Measurements from ENCODE around the gene METRNL.

METRNL gene

DNA sequence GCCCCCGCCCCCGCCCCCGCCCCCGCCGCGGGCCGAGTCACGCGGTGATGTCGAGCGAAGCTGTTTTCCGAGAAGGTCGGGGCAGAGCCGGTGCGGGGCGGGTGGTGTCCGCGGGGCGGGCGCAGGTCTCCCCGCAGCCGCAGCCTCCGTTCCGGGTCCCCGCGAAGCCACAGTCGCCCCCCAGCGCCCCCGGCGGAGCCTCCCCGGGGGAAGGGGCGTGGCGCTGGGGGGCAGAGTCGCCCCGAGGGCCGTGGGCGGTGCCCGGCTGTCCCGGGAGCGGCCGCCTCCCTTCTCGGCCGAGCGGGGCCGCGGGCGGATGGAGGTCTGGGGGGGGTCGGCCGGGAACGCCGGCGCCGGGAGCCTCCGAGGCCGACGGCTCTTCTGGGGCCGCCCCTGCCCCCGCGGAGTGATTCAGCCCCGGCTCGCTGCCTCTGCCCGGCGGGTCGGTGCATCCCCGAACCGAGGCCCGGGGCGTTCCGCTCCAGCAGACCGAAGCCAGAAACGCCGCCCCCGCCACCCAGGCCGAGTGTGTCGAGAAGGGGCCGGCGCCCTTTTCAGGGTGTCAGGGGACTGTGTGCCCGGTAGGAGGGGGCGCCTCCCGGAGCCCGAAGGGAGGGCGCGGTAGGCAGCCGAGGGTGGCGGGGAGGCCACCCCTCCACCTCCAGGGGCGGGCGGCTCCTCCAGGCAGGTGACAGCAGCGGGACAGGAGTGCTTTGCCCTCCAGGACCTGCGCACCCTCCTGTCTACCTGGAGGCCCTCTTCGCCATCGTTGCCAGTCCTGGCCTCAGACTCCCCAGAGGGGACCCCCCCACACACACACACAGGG is 1.7 kb downstream of the METRNL start:
- no peak for DNase-seq (ENCODE audit: low read depth)

DNA sequence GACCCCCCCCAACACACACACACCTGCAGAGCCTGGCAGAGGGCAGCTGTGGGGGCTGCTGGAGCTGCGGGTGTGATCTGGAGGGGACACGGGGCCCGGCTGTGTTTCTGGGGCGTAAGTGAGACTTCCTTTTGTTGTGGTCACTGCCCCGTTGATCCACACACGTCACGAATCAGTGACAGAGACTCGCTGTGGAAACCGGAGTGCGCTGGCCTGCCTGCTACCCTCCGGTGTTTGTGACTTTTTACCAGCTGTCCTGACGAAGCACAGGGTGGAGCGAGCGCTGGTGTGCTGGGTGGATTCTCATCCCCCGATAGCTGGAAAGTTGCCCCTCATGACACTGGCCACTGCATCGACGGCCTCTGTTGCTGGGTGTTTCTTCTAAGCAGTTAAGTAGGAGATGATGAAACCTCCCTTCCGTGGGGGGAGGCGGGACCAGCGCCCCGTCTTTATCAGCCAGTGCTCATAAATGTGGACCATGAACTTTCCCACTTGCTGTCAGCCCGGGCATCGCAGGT is 2.3 kb downstream of the METRNL start:
- peak; percentile 38 for DNase-seq (ENCODE audit: low read depth)

DNA sequence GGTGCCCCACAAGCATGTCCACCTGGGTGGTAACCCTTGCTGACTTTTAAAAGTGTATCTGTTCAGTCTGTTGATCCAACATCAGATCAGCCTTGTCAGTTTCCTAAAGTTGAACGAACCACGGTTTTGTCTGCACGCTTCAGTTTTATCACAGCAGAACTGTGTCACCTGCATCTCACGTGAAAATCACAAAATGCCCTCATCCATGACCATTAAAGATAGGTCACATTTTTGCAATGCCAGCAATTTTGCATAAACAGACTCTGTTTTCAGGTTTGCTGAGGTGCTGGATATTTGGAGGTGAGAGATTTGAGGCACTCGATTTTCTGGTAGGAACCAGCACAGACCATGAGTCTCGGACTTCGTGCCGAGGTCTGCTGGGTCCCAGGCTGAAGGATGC is 3.0 kb downstream of the METRNL start:
- no peak for DNase-seq (ENCODE audit: low read depth)

DNA sequence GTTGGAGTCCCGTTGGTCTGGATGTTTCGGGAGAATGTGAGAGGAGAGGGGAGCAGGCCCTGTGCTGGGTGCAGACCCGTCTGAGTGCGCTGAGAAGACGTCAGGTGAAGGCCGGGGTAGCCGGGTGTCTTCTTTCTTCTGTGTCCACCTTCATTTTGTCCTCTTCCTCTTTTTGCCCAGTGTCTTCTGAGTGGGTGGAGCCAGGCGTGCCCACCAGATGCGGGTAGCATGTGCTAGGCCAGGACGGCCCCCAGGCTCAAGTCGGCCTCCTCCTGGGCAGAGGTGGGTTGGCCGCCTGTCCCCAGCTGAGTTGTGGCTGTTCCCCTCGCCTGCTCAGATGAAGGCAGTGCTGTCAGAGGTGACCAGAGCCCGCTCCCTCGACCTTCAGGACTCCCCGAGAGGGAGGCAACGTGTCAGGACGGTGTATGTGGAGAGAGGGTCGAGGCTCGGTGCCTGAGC is 3.5 kb downstream of the METRNL start:
- no peak for DNase-seq (ENCODE audit: low read depth)

DNA sequence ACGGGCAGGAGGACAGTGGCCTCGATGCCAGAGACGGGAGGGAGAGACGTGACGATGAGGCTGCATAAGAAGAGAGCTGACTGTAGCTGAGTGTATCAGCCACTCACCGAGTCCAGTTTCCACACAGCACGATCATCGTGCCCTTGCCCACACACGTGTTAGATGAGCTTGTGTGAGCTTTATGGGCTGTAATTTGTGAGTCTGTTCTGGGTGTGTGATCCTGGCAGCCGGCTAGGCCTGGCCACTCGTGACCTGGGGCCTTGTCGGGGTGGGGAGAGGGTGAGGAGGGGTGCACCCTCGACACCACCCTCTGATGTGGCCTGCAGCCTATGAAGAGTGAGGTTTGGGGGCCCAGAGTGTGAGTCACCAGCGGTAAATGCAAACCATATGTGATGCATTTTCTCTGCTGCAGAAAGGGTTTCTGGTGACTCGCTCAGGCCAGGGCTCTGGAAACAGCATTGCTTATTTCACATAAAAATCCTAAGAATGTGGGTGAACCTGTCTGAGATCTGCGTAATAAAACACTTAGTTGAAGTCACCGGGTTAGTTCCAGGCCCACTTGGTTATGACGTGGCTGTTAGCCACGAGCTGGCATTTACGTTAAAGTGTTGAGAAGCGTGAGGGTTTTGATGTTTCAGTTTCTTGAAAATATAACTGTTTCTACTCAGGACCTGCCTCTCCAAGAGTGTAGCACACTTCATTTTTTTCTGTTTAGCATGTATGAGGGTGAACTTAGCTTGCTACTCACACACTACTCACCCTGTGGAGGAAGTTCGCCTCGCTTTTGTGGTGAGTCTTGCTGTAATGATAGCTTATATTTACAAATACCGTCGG is 4.2 kb downstream of the METRNL start:
- peak; percentile 94 for DNase-seq (ENCODE audit: low read depth)

DNA sequence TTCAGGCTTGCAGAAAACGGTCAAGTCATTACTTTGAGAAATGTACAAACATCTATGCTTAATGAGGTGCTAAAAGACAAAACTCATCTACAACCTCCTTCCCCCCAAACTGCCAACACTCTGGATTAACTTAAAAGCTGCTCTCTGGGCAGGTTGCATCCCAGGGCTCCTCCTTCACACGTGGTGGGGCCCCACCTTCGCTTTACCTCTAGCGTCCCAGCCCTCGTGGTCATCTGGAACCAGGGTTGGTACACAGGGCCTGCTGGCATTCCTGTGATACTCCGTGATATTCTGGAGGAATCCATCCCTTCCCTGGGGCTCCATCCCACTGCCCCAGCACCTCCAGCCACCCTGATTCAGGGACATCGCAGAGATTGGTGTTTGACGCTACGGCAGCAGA is 4.8 kb downstream of the METRNL start:
- no peak for DNase-seq (ENCODE audit: low read depth)

DNA sequence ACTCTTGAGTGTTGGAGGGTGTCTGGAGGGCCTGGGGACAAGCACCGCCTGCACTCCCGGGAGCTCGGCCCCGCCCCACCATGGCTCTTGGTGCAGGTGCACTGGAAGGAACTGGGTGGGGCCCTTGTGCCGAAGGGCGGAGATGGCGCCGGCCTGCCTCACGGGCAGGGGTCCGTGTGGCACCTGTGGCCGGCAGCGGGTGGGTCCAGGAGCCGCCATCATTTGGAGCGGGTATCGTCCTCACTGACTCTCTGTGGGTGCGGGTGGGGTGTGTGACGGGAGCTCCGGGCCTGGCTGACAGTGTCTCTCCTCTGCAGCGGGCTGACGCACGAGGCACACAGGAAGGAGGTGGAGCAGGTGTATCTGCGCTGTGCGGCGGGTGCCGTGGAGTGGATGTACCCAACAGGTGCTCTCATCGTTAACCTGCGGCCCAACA is 5.2 kb downstream of the METRNL start:
- no peak for DNase-seq (ENCODE audit: low read depth)

DNA sequence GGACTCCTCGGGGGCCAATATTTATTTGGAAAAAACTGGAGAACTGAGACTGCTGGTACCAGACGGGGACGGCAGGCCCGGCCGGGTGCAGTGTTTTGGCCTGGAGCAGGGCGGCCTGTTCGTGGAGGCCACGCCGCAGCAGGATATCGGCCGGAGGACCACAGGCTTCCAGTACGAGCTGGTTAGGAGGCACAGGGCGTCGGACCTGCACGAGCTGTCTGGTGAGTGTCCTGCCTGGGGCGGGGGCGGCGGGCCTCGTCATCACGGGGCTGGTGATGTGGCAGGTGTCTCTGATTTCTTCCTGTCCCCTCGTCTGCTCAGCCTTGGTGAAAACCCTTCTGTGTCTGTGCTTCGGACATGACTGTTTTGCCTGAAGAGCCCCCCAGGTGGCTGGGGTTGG is 5.7 kb downstream of the METRNL start:
- no peak for DNase-seq (ENCODE audit: low read depth)

DNA sequence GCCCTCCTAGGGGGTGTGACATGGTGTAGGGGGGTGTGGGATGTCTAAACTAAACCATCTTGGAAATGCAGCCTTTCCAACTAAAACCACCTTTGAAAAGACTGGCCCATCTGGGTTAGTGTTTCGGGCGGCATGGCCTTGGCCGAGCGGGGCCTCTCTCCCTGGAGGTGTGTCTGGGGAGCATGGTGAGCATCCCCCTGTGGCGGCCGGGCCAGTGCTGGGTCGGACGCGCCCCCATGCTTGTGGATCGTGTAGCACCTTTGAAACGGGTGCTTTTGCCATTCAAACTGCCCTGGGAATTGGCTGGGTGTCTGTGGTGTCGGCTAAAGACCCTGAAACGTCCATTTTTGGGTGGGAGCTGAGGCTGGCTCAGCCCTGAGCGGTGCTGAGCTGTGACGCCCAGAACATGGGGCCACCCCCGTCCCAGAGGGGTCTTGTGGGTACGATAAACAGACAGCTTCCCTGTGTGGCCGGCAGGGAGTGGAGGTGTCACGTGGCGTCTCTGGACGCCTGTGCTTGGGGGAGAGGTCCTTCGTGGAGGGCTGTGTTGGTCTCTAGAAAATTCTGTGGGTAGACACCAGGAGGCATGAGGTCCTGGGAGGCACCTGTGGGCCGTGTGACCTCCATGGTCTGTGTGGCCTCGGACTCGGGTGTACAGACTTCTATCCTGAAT is 6.3 kb downstream of the METRNL start:
- no peak for DNase-seq (ENCODE audit: low read depth)

DNA sequence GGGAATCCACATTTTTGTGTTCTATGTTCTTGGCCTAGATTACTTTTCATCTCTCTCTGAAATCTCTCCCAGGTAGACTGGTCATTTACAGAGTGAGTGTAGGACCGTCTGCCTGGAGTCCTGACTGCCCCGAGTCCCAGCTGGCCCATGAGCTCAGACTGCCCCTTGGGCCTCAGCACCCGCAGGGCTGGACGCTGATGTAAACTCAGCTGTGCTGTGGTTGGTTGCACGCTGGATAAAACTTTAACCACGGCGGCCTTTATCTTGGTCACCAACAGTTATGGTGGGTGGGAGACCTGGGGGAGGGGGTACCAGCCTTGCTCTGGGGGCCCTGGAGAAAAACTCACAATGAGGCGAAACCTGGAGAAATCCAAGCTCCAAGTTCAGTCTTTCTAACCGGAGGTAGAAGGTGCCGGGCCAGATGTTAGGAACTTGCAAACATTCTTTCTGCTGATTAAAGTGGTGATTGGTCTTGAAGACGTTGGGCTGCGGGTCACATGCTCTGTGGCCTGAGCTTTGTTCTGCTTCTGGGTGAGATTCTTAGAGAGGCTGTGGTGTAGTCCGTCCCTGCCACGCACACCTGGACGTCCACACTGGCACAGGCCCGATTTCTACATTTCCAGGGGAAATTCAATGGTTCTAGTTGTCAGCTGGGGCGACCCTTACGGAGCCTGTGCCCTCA is 6.9 kb downstream of the METRNL start:
- DNase-seq (ENCODE audit: low read depth) = no peak

DNA sequence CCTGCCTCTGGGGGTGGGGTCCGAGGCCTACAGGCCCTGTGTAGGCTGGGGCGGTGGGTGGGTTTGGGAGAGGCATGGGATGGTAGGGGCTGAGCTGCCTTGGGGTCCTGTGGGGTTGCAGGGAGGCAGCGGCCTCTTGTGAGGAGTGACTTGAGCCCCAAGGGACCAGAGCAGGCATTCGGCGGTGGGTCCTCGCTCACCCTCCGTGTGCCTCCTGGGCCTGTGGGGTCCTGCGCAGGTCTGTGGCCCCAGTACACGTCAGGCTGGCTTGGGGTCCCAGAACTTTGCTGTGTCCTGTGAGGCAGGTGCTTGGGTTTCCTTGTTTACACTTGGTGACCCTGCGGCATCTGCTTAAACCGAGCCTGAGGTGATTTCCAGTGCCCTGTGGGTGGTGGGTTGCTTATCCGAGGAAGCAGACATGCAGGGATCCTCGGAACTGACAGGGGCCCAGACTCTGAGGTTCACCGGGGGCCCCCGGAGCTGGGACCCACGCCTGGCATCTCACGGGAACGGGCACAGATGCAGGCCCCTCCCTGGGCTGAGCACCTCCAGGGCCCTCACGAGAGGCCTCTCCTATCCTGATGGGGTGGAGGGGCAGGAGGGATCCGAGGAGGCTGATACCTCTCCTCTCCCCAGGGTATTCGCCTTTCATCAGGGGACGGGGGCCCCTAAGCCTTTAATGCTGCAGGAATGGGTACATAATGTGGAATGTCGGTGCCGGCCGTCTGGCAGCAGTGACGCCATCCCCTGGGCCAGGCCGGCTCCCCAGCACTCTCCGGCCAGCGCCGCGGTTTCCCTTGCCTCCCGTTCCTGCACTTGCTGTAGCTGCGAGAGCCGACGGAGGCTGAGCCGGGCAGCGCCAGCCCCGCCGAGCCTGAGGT is 7.7 kb downstream of the METRNL start:
- DNase-seq (ENCODE audit: low read depth) = no peak

DNA sequence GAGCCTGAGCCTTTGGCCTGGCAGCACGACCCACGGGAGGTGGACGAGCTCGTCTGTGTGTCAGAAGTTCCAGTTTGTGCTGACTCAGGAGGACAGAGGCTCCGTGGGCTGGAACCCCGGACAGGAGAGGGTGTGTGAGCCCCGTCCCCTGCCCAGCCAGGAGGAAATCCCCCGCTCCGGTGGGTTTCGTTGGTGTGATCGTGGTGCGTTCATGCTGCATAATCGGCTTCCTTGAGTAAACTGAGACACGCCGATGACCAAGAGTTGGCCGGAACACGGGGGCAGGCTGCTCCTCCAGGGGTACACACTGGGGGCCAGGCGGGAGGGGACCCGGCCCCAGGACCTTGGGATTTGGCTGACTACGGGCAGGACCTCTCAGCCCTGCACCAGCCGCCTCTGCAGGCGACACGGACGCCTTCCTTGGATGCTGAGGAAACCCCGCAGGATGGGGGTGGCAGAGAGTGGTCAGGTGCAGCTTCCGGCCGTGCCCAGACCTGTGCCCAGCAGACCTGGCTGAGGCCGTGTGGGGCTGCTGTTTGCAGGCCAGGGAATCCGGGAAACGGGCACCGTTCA is 8.5 kb downstream of the METRNL start:
- DNase-seq (ENCODE audit: low read depth) = no peak

DNA sequence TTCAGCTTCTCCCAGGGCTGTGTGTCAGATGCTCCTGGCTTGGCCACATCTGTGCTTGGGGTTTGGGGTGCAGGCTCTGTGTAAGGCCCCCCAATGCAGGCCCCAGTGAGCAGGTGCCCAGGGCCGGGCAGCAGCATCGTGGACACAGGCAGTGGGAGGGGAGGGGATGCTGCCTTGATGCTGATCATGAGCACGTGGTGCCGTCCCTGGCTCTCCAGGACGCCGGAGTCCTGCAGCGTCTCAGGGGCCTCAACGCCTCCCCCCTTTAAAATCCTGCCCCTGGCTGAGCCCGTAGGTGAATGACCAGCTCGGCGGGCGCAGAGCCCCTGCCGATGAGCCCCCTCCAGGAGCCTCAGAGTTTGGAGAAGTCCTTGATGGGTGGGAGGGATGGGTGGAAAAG is 9.0 kb downstream of the METRNL start:
- no peak for DNase-seq (ENCODE audit: low read depth)

DNA sequence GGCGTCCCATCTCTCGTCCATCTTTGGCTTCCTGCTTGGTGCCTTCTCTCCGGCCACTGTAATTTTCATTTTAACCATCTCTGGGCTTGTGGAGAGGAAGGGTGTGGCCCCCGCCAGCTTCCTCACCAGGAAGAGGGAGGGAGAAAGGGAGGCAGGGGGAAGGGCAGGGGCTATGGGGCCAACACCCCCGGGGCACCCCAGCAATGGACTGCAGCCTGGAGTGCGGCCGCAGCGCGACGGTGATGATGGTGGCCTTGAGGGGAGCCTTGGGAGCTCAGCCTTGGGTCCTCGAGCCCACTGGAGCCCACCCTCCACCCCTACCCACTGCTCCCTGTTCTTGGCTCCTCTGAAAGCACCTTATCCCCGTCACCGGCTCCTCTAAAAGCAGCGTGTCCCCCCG is 9.5 kb downstream of the METRNL start:
- no peak for DNase-seq (ENCODE audit: low read depth)

DNA sequence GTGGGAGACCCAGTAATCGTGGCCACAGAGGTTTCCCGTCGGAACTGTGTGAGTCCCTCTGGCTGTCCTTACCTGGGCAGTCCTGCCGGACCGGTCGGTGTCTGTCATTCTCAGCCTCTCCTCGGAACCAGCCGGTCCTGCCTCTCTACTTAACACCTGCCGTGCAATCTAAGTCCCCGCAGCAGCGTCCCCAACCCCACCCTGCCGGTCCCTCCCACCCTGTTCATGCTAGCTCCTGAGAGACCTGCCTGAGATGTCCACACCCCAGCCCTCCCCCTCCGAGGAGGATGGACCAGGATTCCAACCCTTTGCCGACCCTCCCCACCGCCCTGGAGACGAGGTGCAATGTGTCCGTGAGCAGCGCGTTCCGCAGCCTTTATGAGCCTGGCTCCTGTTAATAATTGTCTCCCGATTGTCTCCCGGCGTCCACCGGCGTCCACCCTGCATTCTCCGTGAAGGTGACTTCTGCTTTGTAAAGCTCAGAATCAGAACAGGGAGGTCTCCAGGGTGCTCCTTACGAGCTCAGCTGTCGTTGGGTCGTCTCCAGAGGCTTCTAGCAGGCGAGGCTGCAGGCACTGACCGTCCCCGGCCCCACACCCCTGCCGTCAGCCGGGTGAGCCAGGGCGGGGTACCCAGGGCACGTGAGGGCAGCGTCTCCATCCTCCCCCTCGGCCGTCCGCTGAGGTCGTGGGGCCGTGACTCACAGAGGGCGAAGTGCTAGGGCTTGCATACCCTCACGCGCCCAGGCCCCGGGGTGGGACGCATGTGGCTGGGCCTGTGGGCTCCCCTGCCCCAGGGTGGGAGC is 10.1 kb downstream of the METRNL start:
- DNase-seq (ENCODE audit: low read depth) = no peak

DNA sequence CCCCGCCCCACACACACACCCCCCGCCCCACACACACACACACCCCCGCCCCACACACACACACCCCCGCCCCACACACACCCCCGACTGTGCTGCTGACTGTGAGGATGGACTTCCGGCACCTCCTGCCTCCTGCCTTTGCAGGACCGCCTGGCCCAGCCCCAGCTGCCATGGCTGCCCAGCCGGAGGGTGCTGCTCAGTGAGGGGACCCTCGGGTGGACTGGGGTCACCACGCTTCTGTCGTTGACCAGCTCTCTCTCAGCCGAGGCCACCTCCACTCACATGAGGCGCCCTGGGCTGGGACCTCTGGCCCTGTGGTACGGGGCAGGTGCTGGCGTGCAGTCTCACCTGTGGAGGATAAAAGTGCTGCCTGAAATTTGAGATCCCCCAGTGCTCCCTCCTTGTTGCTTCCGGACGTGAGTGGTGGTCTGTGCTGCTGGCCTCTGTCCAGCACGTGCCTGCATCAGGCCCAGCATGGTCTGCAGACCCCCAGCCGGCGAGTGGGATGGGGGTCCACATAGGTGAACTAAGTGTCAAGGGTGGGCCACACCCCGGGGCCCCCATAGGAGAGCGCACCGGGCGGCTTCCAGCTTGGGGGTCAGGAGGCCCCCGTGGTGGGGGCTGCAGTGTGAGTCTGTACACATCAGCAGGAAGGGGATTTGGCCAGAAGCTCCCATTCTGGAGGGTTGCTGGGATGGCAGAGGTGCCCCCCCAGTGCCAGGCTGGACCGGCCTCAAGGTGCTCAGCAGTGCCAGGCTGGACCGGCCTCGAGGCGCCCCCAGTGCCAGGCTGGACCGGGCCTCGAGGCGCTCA is 11.2 kb downstream of the METRNL start:
- DNase-seq (ENCODE audit: low read depth) = no peak

DNA sequence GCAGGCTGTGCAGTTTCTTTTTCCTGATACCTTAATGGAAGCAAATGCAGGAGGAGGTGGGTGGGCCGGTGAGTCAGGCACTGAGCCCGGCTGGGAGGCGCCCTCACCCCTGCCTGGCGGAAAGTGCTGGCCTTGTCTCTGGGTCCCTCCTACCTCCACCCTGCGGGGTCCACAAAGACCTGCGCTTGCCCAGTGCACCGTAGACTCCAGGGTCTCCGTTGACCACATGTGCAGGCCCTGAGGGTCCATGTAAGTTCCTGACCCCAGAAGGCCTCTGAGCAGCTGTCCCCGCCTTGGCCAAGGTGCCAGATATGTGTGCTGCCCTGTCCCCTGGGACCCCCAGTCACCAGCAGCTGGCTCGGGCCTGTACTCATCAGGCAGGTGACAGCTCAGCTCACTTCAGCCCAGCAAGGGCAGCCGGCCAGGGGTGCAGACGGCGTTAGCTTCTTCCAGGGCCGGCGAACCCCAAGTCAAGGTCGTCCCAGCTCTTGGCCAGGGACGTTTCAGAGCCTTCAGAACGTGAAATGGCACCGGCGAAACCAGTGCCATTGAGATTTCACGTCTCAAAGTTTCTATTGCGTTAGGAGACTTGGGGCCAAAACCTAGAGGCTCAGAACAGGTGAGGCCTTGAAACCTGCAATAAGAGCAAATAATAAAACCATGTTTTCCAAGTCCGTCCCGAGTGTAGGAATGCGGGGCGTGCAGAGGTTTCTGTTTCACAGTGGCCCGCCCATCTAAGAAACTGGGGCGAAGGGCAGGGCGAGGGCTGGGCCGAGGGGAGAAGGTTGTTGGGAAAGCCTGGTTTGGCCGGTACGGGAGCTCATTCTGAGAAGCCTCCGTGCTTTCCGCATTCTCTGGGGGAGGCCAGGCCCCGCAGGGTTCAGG is 12.1 kb downstream of the METRNL start:
- no peak for DNase-seq (ENCODE audit: low read depth)

DNA sequence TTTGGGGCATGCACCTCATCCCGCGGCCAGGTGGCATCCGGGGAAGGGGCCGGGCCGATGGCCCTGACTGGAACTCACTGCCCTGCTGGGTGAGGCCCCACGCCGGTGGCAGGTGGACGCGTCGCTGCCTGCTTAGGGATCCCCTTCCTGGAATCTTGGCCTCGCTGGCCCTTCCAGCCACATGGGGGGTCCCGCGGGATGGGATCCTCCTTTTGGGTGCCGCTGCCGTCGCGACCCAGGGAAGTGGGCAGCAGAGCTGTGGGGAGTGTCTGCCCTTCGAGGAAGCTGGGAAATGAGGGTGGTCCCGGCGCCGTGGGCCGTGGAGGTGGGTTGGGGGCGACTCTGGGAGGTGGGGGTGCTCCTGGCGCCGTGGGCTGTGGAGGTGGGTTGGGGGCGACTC is 12.8 kb downstream of the METRNL start:
- DNase-seq (ENCODE audit: low read depth) = no peak

Data from fibroblast of the conjunctiva (primary cell).